Suprapubic skin (tissue), 4 donors: ENCODE data around the gene PHPT1.

ENCODE experiments used
- EP300 ChIP-seq: sonication (generic); formaldehyde crosslinking; IDR thresholded peaks from one replicate; pipeline ENCODE4 v1.6.1; 2017; ENCODE audit warnings: antibody characterized with exemption
- POLR2A ChIP-seq, 2 donors: fragments of 450-650 bp; IDR thresholded peaks; one replicate each; pipeline ENCODE4 v1.6.1; 2017; ENCODE audit warnings: antibody characterized with exemption in 2 of 2, mild to moderate bottlenecking in 2 of 2, moderate library complexity in 2 of 2
- POLR2AphosphoS5 ChIP-seq, 3 donors: sonication (generic); formaldehyde crosslinking; IDR thresholded peaks; one replicate each; pipeline ENCODE4 v1.6.1; 2017; ENCODE audit warnings: antibody characterized with exemption in 3 of 3
- TF ChIP-seq, protein P1 (sequence below), 2 donors: fragments of 200-600 bp in 1 of 2; fragments of 450-650 bp in 1 of 2; sonication (generic) in 1 of 2; IDR thresholded peaks; one replicate each; pipeline ENCODE4 v1.5.1; 2016 to 2019; ENCODE audit warnings: antibody characterized with exemption in 2 of 2, mild to moderate bottlenecking in 1 of 2, moderate library complexity in 1 of 2

DNA sequence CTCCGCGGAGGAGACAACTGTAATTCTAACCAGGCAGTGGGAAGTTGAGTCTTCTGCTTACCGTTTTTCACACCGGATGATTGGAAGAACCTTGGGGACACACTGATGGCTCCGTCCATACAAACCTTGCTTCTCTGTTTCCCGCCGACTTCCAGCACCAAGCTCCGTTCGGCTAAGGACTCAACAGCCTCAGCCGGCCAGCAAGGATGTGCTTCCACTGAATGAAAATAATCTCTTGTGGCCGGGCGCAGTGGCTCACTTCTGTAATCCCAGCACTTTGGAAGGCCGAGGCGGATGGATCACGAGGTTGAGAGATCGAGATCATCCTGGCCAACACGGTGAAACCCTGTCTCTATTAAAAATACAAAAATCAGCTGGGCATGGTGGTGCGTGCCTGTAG is 18.7 kb downstream of the PHPT1 start:
- TF ChIP-seq POLR2A (IDR thresholded peaks at IDR 0.05) (no peak), EP300 (no peak), POLR2AphosphoS5 (IDR thresholded peaks at IDR 0.05) (no peak)
- TF ChIP-seq, protein P1, sequence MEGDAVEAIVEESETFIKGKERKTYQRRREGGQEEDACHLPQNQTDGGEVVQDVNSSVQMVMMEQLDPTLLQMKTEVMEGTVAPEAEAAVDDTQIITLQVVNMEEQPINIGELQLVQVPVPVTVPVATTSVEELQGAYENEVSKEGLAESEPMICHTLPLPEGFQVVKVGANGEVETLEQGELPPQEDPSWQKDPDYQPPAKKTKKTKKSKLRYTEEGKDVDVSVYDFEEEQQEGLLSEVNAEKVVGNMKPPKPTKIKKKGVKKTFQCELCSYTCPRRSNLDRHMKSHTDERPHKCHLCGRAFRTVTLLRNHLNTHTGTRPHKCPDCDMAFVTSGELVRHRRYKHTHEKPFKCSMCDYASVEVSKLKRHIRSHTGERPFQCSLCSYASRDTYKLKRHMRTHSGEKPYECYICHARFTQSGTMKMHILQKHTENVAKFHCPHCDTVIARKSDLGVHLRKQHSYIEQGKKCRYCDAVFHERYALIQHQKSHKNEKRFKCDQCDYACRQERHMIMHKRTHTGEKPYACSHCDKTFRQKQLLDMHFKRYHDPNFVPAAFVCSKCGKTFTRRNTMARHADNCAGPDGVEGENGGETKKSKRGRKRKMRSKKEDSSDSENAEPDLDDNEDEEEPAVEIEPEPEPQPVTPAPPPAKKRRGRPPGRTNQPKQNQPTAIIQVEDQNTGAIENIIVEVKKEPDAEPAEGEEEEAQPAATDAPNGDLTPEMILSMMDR (IDR thresholded peaks at IDR 0.05): no peak
